ENCODE data around the gene PPP1R13L. TPM values are rescaled to one million over a fixed set of nuclear protein-coding genes. Genes with fewer than 3 reads are reported as not detected.
A peak's percentile ranks its signal among the peaks of the same experiment; 100 is the strongest.

The PPP1R13L gene
- total and polyA plus RNA-seq, 11 donors, result 92.3 to 400 (median 139) TPM

DNA sequence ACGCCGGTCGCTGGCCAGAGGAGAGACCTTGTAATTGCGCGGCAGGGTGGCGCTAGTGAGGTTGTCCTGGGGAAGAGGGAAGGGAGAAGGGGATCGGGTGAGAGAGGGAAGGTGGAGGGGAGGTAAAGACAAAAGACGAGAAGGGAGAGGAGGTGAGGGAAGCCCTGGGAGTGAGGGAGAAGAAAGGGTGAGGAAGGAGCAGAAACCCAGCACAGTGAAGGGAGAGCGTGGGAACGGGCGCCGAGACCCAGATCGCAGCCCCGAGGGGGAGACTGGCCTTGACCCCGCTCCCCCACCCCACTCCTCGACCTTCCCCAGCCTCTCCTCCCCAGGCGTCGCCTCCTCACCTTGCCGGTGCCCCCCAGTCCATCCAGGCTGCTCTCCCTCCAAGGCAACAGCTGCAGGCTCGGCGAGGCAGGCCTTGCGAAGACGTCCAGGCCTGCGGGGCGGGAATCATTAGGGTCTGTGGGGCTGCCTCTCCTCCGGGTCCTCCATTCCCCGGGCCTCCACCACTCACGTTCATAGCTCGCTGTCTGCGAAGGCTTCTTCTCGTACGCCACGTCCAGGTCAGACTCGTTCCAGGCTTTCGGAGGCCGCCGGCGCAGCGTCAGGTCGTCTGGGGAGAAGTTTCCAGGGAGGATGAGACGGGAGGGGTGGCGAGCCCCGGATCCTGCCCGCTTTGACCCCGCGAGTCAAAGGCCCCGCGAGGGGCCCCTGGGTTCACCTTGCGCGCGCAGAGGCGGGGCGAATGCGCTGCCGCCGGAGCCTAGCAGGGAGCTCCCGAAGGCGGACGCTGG is 8.8 kb downstream of the PPP1R13L start:
- WGBS, 4 donors, result 72 to 82% (median 76%) methylated on average over 46 to 59 of the region's 59 CpGs
- H3K36me3 ChIP-seq, result peaks cover 0 to 61% (median 23%) of the 10 kb centered on the region in 9 donors
- ATAC-seq, result no peak

DNA sequence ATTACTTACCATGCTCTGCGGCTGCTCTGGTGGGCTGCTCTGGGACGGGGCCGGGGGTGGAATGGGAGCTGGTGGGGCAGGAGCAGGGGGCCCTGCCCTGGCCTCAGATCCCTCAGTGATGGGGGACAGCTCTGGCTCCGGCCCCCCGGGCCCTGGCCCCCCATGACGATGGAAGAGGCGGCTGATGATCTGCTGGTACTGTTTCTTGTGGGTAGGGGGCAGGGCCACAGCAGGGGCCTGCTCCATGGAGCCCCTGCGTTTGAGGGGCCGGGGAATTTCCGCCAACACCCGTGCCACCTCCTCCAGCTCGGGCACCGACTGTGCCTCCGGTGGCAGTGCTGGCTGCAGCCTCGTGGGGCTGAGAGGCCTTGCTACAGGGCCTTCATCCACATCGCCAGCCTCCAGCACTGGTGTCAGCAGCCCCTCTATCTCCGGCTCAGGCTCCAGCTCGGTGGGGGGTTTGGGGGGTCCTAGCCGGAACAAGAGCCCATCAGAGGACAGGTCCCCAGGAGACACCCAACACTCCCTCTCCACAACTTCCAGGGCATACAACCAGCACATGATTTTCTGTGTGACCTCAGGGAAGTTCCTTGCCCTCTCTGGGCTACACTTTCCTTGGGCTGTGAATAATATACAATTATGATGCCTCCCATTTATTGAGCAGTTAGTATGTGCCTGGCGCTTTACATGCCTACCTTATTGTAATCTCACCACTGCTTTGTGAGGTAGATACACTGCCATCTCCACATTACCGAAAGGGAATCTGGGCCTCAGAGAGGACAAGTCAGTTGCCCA is 12.8 kb downstream of the PPP1R13L start:
- H3K4me3 ChIP-seq, result no peak overlapping the region
- H3K36me3 ChIP-seq, result peaks cover 0 to 61% (median 23%) of the 10 kb centered on the region in 9 donors
- ATAC-seq, result peak in 3 of 4 donors; percentile 2 to 26 (median 19)
- peaks cover 0 to 13% (median 0%) of the 10 kb centered on the region in 9 donors for H3K27me3 ChIP-seq
- no peaks in the 10 kb centered on the region for H3K9me3 ChIP-seq
- no peak overlapping the region for H3K27ac ChIP-seq
- DNase-seq, result no peak
- intact Hi-C loops (cut with DNase I), result no loop called here
- 91 to 97% (median 95%) methylated on average over 13 to 21 of the region's 21 CpGs for WGBS, 4 donors
- TF ChIP-seq, protein P1, sequence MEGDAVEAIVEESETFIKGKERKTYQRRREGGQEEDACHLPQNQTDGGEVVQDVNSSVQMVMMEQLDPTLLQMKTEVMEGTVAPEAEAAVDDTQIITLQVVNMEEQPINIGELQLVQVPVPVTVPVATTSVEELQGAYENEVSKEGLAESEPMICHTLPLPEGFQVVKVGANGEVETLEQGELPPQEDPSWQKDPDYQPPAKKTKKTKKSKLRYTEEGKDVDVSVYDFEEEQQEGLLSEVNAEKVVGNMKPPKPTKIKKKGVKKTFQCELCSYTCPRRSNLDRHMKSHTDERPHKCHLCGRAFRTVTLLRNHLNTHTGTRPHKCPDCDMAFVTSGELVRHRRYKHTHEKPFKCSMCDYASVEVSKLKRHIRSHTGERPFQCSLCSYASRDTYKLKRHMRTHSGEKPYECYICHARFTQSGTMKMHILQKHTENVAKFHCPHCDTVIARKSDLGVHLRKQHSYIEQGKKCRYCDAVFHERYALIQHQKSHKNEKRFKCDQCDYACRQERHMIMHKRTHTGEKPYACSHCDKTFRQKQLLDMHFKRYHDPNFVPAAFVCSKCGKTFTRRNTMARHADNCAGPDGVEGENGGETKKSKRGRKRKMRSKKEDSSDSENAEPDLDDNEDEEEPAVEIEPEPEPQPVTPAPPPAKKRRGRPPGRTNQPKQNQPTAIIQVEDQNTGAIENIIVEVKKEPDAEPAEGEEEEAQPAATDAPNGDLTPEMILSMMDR (IDR thresholded peaks at IDR 0.05), result no peak
- TF ChIP-seq POLR2A (IDR thresholded peaks at IDR 0.05), result no peak
- H3K4me1 ChIP-seq, result no peaks in the 10 kb centered on the region

More for the DNA sequence above, 8.8 kb downstream of the PPP1R13L start:
- no peak for DNase-seq
- no peaks in the 10 kb centered on the region for H3K9me3 ChIP-seq
- peaks cover 0 to 20% (median 0%) of the 10 kb centered on the region in 9 donors for H3K27me3 ChIP-seq
- no peak overlapping the region for H3K4me3 ChIP-seq
- peaks cover 0 to 25% (median 16%) of the 10 kb centered on the region in 12 donors for H3K4me1 ChIP-seq
- H3K27ac ChIP-seq, result no peak overlapping the region
- no peak for TF ChIP-seq POLR2A (IDR thresholded peaks at IDR 0.05)
- TF ChIP-seq, protein P1 (IDR thresholded peaks at IDR 0.05), result no peak
- intact Hi-C loops (cut with DNase I), result no loop called here

DNA sequence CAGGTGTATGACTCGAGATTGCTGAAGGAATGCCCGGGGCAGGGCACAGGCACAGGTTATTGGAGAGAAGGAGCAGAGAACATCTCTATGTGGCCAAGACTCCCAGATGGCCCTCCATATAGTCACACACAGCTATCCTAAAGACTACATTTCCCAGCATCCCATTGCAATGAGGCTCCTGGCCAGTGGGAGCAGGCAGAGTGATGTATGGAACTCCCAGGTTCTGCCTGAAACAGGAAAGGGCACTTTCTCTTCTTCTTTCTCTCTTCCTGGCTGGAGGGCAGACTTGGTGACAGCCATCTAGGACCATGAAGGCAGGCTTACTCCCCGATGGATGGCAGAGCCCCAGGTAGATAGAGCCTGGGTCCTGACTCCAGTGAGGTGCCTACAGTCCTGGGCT is 13.5 kb downstream of the PPP1R13L start:
- no peak for DNase-seq
- TF ChIP-seq POLR2A (IDR thresholded peaks at IDR 0.05), result no peak
- no peaks in the 10 kb centered on the region for H3K4me1 ChIP-seq
- ATAC-seq, result peak in 1 of 4 donors; percentile 3
- peaks cover 0 to 12% (median 0%) of the 10 kb centered on the region in 9 donors for H3K27me3 ChIP-seq
- intact Hi-C loops (cut with DNase I), result no loop called here
- H3K9me3 ChIP-seq, result no peaks in the 10 kb centered on the region
- H3K4me3 ChIP-seq, result no peak overlapping the region
- peaks cover 0 to 53% (median 20%) of the 10 kb centered on the region in 9 donors for H3K36me3 ChIP-seq
- no peak overlapping the region for H3K27ac ChIP-seq
- WGBS, 4 donors, result 63 to 85% (median 76%) methylated on average over 3 of the region's 3 CpGs

DNA sequence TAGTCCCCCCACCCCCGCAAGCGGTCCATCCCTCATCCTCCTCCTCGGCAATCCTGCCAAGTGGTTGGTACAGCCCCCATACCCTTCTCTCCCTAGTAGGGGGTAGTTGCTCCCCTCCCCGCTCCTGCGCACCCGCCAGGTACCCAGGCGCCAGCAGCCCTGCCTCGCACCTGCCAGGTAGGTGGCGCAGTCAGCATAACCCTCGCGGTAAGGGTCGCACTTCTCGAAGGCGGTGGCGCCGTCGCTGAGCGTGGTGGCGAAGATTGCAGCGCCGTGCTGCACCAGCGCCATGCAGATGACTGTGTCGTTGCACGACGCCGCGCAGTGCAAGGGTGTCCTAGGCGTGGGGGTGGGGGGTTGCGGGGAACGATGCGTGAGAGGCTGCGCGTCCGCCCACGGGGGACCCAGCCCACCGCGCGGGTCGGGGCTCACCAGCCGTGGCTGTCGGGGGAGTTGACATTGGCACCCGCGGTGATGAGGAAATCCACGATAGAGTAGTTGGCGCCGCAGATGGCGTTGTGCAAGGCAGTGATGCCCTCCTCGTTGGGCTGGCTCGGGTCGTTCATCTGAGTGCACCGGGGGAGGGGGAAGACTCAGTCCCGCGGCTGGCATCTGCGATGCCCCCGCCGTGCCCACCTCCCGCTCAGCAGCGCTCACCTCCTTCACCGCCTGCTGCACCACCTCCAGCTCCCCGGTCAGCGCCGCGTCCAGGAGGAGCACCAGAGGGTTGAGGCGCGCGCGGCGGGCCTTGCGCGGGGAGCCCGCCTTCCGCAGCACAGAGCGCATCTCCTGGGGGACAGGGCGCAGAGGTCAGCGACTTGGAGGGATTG is 19.3 kb downstream of the PPP1R13L start:
- intact Hi-C loops (cut with DNase I), result no loop called here
- TF ChIP-seq POLR2A (IDR thresholded peaks at IDR 0.05), result no peak
- TF ChIP-seq, protein P1 (IDR thresholded peaks at IDR 0.05), result no peak
- Histone ChIP-seq H3K27ac (no peak overlapping the region), H3K27me3 (peaks cover 0 to 24% (median 14%) of the 10 kb centered on the region in 9 donors), H3K9me3 (no peaks in the 10 kb centered on the region), H3K4me1 (peaks cover 0 to 14% (median 9%) of the 10 kb centered on the region in 12 donors), H3K4me3 (no peak overlapping the region), H3K36me3 (peaks cover 0 to 16% (median 0%) of the 10 kb centered on the region in 9 donors)
- ATAC-seq, result peak in 3 of 4 donors; percentile 47 to 68 (median 52)
- 13 to 61% (median 15%) methylated on average over 14 to 75 of the region's 75 CpGs for WGBS, 4 donors
- no peak for DNase-seq

Measured in heart left ventricle (tissue), 16 donors.